ENCODE data around the gene ABCD3. TPM values are rescaled to one million over a fixed set of nuclear protein-coding genes. Genes with fewer than 3 reads are reported as not detected.

The ABCD3 gene
- total and polyA plus RNA-seq, 2 of the 13 experiments (the other 11 are each of a cell fraction or from before 2014, with no cell fraction given), result 27.5 to 166 TPM

DNA sequence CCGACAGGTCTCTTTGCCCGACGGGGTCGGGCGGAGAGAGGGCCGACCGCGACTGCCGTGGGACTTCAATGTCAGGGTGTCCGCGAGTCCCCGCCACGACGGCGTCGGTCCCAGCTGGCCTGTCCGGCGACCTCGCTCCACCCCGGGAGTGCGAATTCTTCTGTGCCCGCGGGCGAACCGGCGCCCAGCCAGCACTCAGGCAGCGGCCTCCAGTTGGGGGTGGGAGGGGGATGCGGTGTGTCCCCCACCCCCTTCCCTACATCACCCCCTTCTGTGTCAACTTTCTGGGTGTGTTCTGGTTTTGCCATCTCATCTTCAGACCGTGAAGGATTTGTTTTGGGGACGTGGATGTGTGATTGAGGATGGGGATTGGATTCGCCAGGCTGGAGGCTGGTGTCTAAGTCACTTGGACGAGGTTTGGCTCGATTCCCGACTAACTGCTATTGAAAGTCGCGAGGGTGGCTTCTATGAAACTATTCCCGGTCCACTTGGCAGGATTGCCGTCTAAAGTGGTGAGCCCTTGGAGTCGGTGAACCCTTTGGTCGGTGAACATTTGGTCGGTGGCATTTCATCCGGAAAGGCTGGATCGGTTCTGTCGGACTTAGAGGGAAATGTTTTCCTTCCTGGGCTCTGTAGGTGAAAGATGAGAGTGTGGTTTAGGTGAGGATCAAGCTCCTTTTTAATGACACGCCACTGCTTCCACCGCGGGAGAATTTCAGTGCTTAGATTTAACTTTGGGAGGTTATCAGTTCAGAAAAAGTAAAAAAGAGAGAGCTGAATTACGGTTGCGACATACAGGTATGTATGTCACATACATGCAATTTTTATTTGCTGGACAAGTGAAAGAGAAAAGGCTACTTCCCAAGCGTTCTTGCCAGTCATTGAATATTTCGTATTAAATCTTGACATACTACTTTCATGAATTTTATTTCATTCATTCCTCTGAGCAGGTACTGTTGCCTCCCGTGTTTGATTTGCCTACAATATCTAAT, 771 bp downstream of the ABCD3 start (continued):
- TF ChIP-seq, protein P1, sequence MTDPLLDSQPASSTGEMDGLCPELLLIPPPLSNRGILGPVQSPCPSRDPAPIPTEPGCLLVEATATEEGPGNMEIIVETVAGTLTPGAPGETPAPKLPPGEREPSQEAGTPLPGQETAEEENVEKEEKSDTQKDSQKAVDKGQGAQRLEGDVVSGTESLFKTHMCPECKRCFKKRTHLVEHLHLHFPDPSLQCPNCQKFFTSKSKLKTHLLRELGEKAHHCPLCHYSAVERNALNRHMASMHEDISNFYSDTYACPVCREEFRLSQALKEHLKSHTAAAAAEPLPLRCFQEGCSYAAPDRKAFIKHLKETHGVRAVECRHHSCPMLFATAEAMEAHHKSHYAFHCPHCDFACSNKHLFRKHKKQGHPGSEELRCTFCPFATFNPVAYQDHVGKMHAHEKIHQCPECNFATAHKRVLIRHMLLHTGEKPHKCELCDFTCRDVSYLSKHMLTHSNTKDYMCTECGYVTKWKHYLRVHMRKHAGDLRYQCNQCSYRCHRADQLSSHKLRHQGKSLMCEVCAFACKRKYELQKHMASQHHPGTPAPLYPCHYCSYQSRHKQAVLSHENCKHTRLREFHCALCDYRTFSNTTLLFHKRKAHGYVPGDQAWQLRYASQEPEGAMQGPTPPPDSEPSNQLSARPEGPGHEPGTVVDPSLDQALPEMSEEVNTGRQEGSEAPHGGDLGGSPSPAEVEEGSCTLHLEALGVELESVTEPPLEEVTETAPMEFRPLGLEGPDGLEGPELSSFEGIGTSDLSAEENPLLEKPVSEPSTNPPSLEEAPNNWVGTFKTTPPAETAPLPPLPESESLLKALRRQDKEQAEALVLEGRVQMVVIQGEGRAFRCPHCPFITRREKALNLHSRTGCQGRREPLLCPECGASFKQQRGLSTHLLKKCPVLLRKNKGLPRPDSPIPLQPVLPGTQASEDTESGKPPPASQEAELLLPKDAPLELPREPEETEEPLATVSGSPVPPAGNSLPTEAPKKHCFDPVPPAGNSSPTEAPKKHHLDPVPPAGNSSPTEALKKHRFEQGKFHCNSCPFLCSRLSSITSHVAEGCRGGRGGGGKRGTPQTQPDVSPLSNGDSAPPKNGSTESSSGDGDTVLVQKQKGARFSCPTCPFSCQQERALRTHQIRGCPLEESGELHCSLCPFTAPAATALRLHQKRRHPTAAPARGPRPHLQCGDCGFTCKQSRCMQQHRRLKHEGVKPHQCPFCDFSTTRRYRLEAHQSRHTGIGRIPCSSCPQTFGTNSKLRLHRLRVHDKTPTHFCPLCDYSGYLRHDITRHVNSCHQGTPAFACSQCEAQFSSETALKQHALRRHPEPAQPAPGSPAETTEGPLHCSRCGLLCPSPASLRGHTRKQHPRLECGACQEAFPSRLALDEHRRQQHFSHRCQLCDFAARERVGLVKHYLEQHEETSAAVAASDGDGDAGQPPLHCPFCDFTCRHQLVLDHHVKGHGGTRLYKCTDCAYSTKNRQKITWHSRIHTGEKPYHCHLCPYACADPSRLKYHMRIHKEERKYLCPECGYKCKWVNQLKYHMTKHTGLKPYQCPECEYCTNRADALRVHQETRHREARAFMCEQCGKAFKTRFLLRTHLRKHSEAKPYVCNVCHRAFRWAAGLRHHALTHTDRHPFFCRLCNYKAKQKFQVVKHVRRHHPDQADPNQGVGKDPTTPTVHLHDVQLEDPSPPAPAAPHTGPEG (CRISPR knock-in tag; IDR thresholded peaks at IDR 0.05), result no peak
- TF ChIP-seq FOXC1 (CRISPR knock-in tag; IDR thresholded peaks at IDR 0.05; ENCODE audit: borderline replicate concordance), result peak; percentile 10; the same call in 1 of the 2 replicates
- no peak for TF ChIP-seq SMAD3 (CRISPR knock-in tag; IDR thresholded peaks at IDR 0.05)
- 0 out of 2 replicates have a peak, but pooled peaks have one; percentile 69 for TF ChIP-seq ZNF354B (CRISPR knock-in tag; IDR thresholded peaks at IDR 0.05)
- peak; percentile 60 for TF ChIP-seq ZNF781 (CRISPR knock-in tag; IDR thresholded peaks at IDR 0.05; ENCODE audit: borderline replicate concordance, not compliant biosample characterization)
- 0 out of 2 replicates have a peak, but pooled peaks have one; percentile 17 for TF ChIP-seq HOXA5 (CRISPR knock-in tag; IDR thresholded peaks at IDR 0.05)
- TF ChIP-seq, protein P2, sequence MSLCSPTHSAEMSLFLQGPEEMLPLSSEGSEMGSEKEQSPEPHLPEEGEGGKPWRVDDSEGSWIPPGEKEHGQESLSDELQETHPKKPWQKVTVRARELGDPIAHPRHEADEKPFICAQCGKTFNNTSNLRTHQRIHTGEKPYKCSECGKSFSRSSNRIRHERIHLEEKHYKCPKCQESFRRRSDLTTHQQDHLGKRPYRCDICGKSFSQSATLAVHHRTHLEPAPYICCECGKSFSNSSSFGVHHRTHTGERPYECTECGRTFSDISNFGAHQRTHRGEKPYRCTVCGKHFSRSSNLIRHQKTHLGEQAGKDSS (CRISPR knock-in tag; IDR thresholded peaks at IDR 0.05; ENCODE audit: borderline replicate concordance, low read depth), result peak; percentile 57; the same call in 1 of the 2 replicates
- TF ChIP-seq KMT2B (CRISPR knock-in tag; IDR thresholded peaks at IDR 0.05), result 0 out of 2 replicates have a peak, but pooled peaks have one; percentile 7
- peak; percentile 18 for TF ChIP-seq ZEB1 (IDR thresholded peaks at IDR 0.05; ENCODE audit: insufficient replicate concordance, low read depth)
- TF ChIP-seq IKZF4 (CRISPR knock-in tag; IDR thresholded peaks at IDR 0.05; ENCODE audit: borderline replicate concordance, low read depth, not compliant biosample characterization), result no peak
- TF ChIP-seq SAFB2 (CRISPR knock-in tag; IDR thresholded peaks at IDR 0.05; ENCODE audit: borderline replicate concordance, low read depth), result 0 out of 2 replicates have a peak, but pooled peaks have one; percentile 10
- TF ChIP-seq, protein P3, sequence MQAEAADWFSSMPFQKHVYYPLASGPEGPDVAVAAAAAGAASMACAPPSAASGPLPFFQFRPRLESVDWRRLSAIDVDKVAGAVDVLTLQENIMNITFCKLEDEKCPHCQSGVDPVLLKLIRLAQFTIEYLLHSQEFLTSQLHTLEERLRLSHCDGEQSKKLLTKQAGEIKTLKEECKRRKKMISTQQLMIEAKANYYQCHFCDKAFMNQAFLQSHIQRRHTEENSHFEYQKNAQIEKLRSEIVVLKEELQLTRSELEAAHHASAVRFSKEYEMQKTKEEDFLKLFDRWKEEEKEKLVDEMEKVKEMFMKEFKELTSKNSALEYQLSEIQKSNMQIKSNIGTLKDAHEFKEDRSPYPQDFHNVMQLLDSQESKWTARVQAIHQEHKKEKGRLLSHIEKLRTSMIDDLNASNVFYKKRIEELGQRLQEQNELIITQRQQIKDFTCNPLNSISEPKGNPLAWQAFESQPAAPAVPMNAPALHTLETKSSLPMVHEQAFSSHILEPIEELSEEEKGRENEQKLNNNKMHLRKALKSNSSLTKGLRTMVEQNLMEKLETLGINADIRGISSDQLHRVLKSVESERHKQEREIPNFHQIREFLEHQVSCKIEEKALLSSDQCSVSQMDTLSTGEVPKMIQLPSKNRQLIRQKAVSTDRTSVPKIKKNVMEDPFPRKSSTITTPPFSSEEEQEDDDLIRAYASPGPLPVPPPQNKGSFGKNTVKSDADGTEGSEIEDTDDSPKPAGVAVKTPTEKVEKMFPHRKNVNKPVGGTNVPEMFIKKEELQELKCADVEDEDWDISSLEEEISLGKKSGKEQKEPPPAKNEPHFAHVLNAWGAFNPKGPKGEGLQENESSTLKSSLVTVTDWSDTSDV (CRISPR knock-in tag; IDR thresholded peaks at IDR 0.05), result no peak
- TF ChIP-seq PAX8 (CRISPR knock-in tag; IDR thresholded peaks at IDR 0.05; ENCODE audit: borderline replicate concordance), result no peak
- TF ChIP-seq, protein P4, sequence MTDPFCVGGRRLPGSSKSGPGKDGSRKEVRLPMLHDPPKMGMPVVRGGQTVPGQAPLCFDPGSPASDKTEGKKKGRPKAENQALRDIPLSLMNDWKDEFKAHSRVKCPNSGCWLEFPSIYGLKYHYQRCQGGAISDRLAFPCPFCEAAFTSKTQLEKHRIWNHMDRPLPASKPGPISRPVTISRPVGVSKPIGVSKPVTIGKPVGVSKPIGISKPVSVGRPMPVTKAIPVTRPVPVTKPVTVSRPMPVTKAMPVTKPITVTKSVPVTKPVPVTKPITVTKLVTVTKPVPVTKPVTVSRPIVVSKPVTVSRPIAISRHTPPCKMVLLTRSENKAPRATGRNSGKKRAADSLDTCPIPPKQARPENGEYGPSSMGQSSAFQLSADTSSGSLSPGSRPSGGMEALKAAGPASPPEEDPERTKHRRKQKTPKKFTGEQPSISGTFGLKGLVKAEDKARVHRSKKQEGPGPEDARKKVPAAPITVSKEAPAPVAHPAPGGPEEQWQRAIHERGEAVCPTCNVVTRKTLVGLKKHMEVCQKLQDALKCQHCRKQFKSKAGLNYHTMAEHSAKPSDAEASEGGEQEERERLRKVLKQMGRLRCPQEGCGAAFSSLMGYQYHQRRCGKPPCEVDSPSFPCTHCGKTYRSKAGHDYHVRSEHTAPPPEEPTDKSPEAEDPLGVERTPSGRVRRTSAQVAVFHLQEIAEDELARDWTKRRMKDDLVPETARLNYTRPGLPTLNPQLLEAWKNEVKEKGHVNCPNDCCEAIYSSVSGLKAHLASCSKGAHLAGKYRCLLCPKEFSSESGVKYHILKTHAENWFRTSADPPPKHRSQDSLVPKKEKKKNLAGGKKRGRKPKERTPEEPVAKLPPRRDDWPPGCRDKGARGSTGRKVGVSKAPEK (CRISPR knock-in tag; IDR thresholded peaks at IDR 0.05; ENCODE audit: borderline replicate concordance), result peak; percentile 44; the same call in 1 of the 2 replicates

All from HepG2 (cell line).